ENCODE data around the gene SULF2.

The SULF2 gene

DNA sequence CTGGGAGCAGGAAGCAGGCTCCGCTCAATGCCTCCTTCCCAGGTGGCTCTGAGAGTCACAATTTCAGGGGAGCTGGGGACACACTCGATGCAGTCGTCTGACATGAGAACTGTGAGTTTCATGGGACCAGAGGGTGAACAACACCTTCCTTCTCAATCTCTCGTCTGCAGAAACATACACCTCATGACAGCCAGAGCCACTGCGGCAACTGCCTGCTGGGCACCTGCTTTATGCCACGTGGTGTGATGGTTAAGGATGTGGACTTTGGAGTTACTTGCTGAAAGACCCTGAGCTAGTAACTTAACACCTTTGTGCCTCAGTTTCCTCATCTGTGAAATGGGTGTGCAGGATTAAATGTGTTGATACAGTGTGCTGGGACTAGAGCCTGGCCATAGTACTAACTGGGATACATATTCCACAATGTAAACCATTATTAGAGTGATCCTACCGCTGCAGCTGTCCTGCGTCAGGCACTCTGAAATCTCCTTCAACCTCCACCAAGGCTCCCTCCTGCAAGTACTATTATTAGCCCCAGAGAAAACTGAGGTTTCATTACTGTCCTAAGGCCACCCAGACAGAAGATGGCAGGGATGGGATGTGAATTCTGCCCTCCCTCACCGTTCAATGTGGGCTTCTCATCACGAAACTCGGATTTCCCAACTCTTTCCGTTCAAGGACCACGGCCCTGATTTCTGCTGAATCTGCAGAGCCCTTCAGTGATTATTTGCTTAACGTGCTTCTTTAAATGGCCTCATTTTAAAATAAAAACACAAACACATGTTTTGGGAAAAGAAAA is 24.4 kb downstream of the SULF2 start:
- no peaks in the 10 kb centered on the region for H3K4me1 ChIP-seq (ENCODE audit: insufficient read depth, low read length, poor library complexity, severe bottlenecking)
- TF ChIP-seq EZH2phosphoT487 (IDR thresholded peaks at IDR 0.05; ENCODE audit: borderline replicate concordance), result no peak
- TF ChIP-seq, protein P1, sequence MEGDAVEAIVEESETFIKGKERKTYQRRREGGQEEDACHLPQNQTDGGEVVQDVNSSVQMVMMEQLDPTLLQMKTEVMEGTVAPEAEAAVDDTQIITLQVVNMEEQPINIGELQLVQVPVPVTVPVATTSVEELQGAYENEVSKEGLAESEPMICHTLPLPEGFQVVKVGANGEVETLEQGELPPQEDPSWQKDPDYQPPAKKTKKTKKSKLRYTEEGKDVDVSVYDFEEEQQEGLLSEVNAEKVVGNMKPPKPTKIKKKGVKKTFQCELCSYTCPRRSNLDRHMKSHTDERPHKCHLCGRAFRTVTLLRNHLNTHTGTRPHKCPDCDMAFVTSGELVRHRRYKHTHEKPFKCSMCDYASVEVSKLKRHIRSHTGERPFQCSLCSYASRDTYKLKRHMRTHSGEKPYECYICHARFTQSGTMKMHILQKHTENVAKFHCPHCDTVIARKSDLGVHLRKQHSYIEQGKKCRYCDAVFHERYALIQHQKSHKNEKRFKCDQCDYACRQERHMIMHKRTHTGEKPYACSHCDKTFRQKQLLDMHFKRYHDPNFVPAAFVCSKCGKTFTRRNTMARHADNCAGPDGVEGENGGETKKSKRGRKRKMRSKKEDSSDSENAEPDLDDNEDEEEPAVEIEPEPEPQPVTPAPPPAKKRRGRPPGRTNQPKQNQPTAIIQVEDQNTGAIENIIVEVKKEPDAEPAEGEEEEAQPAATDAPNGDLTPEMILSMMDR (conservative IDR thresholded peaks at IDR 0.05; ENCODE audit: low read length), result no peak
- H3F3A ChIP-seq (ENCODE audit: low read depth), result no peaks in the 10 kb centered on the region
- no peak overlapping the region for H2AFZ ChIP-seq (ENCODE audit: low read length)
- no peaks in the 10 kb centered on the region for H3K36me3 ChIP-seq (ENCODE audit: insufficient read depth, low read length)
- no peak overlapping the region for H3K9ac ChIP-seq (ENCODE audit: low read depth, low read length, poor library complexity, severe bottlenecking)
- H3K4me3 ChIP-seq (ENCODE audit: low read length, poor library complexity, severe bottlenecking), result no peak overlapping the region
- no peaks in the 10 kb centered on the region for H3K27me3 ChIP-seq (ENCODE audit: insufficient read depth, low read length, poor library complexity, severe bottlenecking)
- no peaks in the 10 kb centered on the region for H3K9me2 ChIP-seq (replicated peaks; ENCODE audit: low read depth, low read length)
- no peaks in the 10 kb centered on the region for H4K20me1 ChIP-seq (ENCODE audit: insufficient read depth, low read length, poor library complexity, severe bottlenecking)
- no peaks in the 10 kb centered on the region for H3K9me3 ChIP-seq (ENCODE audit: insufficient read depth, low read depth, low read length)
- no peaks in the 10 kb centered on the region for H3K79me2 ChIP-seq (ENCODE audit: insufficient read depth, low read length)
- H3K4me2 ChIP-seq (ENCODE audit: low read depth, low read length, poor library complexity, severe bottlenecking), result no peak overlapping the region

DNA sequence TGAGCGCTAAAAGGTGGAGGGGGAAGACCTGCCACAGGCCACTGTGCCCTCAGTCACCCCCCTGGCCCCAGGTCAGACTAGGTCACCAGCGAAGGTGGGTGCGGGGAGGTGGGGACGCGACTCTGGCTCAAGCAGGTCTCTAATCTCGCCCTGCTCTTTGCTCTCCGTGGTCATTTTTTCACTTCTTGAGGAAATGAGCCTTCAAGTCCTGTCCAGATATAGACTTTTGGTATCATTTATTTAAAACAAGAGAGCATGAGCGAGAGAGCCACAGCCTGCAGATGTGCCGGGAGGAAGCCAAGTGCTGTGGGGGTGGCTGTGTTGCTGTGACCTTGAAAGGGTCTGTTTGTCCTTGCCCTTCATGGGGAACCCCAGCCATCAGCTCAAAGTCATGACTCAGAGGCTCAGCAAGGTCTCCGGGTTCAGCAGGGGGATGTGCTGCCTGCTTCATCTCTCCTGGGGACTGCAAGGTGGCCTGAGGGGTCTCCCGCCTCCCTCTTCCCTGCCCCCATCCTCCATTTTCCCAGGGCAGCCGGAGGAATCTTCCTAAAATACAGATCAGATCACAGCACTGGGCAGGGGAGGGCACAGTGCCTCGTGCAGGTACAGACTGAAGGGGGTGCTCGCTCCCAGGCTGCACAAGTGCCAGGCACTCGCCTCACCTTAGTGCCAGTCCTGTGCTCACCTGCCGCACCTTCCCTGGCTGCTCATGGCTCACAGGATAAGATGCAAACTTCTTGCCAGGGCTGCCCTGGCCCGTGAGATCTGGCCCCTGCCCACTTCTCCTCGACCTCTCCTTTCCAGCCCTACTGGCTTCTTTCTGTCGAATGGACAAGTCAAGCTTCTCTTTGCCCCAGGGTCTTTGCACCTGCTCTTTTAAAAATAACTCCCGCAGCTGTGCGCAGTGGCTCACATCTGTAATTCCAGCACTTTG is 26.5 kb downstream of the SULF2 start:
- H3F3A ChIP-seq (ENCODE audit: low read depth), result no peaks in the 10 kb centered on the region
- H3K36me3 ChIP-seq (ENCODE audit: insufficient read depth, low read length), result no peaks in the 10 kb centered on the region
- H3K27me3 ChIP-seq (ENCODE audit: insufficient read depth, low read length, poor library complexity, severe bottlenecking), result no peaks in the 10 kb centered on the region
- H3K4me2 ChIP-seq (ENCODE audit: low read depth, low read length, poor library complexity, severe bottlenecking), result no peak overlapping the region
- TF ChIP-seq, protein P1 (conservative IDR thresholded peaks at IDR 0.05; ENCODE audit: low read length), result no peak
- TF ChIP-seq EZH2phosphoT487 (IDR thresholded peaks at IDR 0.05; ENCODE audit: borderline replicate concordance), result no peak
- H3K9me2 ChIP-seq (replicated peaks; ENCODE audit: low read depth, low read length), result no peaks in the 10 kb centered on the region
- no peaks in the 10 kb centered on the region for H4K20me1 ChIP-seq (ENCODE audit: insufficient read depth, low read length, poor library complexity, severe bottlenecking)
- no peaks in the 10 kb centered on the region for H3K79me2 ChIP-seq (ENCODE audit: insufficient read depth, low read length)
- H2AFZ ChIP-seq (ENCODE audit: low read length), result no peak overlapping the region
- no peaks in the 10 kb centered on the region for H3K4me1 ChIP-seq (ENCODE audit: insufficient read depth, low read length, poor library complexity, severe bottlenecking)
- H3K4me3 ChIP-seq (ENCODE audit: low read length, poor library complexity, severe bottlenecking), result no peak overlapping the region
- no peaks in the 10 kb centered on the region for H3K9me3 ChIP-seq (ENCODE audit: insufficient read depth, low read depth, low read length)
- no peak overlapping the region for H3K9ac ChIP-seq (ENCODE audit: low read depth, low read length, poor library complexity, severe bottlenecking)

DNA sequence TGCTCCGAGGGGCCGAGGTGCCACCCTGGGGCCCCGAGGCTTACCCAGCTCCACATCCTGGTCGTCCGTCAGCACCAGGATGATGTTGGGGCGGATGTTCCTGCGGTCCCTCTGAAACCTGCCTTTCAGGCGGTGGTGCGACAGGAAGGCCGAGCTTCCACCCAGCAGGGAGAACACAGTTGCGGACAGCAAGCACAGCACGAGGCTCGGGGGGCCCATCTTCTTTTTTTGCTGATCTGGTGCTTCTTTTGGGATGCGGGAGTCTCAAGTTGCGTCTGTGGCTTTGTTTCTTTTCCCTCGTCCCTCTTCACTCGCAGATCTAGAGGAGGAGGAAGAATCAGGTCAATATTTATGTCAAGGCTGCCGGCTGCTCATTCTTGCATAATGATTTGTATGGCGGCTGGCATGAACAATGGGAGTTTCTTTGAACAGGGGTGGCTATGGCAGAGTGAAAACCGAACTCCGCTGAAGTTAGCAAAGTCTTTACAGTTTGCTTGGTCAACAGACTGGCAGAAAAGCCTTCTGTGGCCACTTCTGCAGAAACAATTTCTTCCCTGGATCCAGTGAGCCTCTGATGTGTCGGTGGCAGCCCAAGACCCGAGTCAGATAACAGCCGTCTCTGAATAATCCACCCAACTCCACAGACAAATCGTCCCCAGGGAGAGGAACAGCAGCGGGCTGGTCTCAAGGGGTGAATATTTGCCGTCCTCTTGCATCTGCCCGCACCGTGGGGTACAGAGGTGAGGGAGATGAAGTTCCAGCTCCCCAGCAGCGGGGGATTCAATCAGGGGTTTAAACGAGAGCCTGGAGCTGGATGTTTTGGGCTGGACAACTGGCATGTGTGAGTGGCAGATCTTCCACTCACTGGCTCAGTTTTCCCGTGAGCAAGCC is 27.9 kb downstream of the SULF2 start:
- no peaks in the 10 kb centered on the region for H3K79me2 ChIP-seq (ENCODE audit: insufficient read depth, low read length)
- H3K4me3 ChIP-seq (ENCODE audit: low read length, poor library complexity, severe bottlenecking), result no peak overlapping the region
- H3F3A ChIP-seq (ENCODE audit: low read depth), result no peaks in the 10 kb centered on the region
- H3K4me1 ChIP-seq (ENCODE audit: insufficient read depth, low read length, poor library complexity, severe bottlenecking), result no peaks in the 10 kb centered on the region
- no peaks in the 10 kb centered on the region for H3K9me2 ChIP-seq (replicated peaks; ENCODE audit: low read depth, low read length)
- no peaks in the 10 kb centered on the region for H3K9me3 ChIP-seq (ENCODE audit: insufficient read depth, low read depth, low read length)
- H3K36me3 ChIP-seq (ENCODE audit: insufficient read depth, low read length), result no peaks in the 10 kb centered on the region
- no peaks in the 10 kb centered on the region for H4K20me1 ChIP-seq (ENCODE audit: insufficient read depth, low read length, poor library complexity, severe bottlenecking)
- no peak for TF ChIP-seq EZH2phosphoT487 (IDR thresholded peaks at IDR 0.05; ENCODE audit: borderline replicate concordance)
- TF ChIP-seq, protein P1 (conservative IDR thresholded peaks at IDR 0.05; ENCODE audit: low read length), result no peak
- H3K4me2 ChIP-seq (ENCODE audit: low read depth, low read length, poor library complexity, severe bottlenecking), result no peak overlapping the region
- H3K9ac ChIP-seq (ENCODE audit: low read depth, low read length, poor library complexity, severe bottlenecking), result no peak overlapping the region
- no peaks in the 10 kb centered on the region for H3K27me3 ChIP-seq (ENCODE audit: insufficient read depth, low read length, poor library complexity, severe bottlenecking)
- no peak overlapping the region for H2AFZ ChIP-seq (ENCODE audit: low read length)
